Neural cell (in vitro differentiated cells): ENCODE data around the gene USP6. TPM values are rescaled to one million over a fixed set of nuclear protein-coding genes. Genes with fewer than 3 reads are reported as not detected.
"Not testable (repeated sequence)": the region's sequence is repeated elsewhere in the genome, so short reads cannot be mapped to it uniquely, and the experiment has no call there.

Experiments used
- H2AFZ ChIP-seq: fragments of 200-600, 300-800 bp; sonication (generic), shearing (Covaris generic); 2 replicates; pipeline ENCODE4 v1.6.0; 2014; ENCODE audit warnings: low read depth, mild to moderate bottlenecking, antibody characterized with exemption, low read length, moderate library complexity
- H3F3A ChIP-seq: fragments of 200-600 bp; shearing (Covaris generic); 2 replicates; pipeline ENCODE4 v1.6.1; 2016; ENCODE audit warnings: mild to moderate bottlenecking, moderate library complexity, mixed read lengths, antibody characterized with exemption, low read length; ENCODE audit not compliant: insufficient read depth, poor library complexity, severe bottlenecking
- H3K27ac ChIP-seq: fragments of 200-600, 300-800 bp; sonication (generic), shearing (Covaris generic); 2 replicates; pipeline ENCODE4 v1.5.1; 2014; ENCODE audit warnings: mild to moderate bottlenecking, low read length, moderate library complexity
- H3K27me3 ChIP-seq: fragments of 300-800, 200-600 bp; sonication (generic), shearing (Covaris generic); 2 replicates; pipeline ENCODE4 v1.6.0; 2014; ENCODE audit warnings: mild to moderate bottlenecking, low read depth, low read length, moderate library complexity; ENCODE audit not compliant: insufficient read depth
- H3K36me3 ChIP-seq: fragments of 300-800, 200-600 bp; sonication (generic), shearing (Covaris generic); 2 replicates; pipeline ENCODE4 v1.5.1; 2014; ENCODE audit warnings: mild to moderate bottlenecking, antibody characterized with exemption, low read length, moderate library complexity; ENCODE audit not compliant: insufficient read depth
- H3K4me2 ChIP-seq: fragments of 300-800, 200-600 bp; sonication (generic), shearing (Covaris generic); 2 replicates; pipeline ENCODE4 v1.6.0; 2014; ENCODE audit warnings: mild to moderate bottlenecking, low read length
- H3K4me3 ChIP-seq: fragments of 300-800, 200-600 bp; sonication (generic), shearing (Covaris generic); 2 replicates; pipeline ENCODE4 v1.5.1; 2014; ENCODE audit warnings: mild to moderate bottlenecking, low read length, moderate library complexity
- H3K79me2 ChIP-seq: fragments of 200-600 bp; shearing (Covaris generic); replicated peaks from 2 replicates; pipeline ENCODE4 v1.6.0; 2014; ENCODE audit warnings: mild to moderate bottlenecking, low read length, moderate library complexity; ENCODE audit not compliant: insufficient read depth
- H3K9ac ChIP-seq: fragments of 300-800, 200-600 bp; sonication (generic), shearing (Covaris generic); 2 replicates; pipeline ENCODE4 v1.6.1; 2016; ENCODE audit warnings: mild to moderate bottlenecking, low read length, mixed read lengths
- H3K9me2 ChIP-seq: fragments of 200-600 bp; shearing (Covaris generic); 2 replicates; pipeline ENCODE4 v1.6.1; 2016; ENCODE audit warnings: mild to moderate bottlenecking, low read length, mixed read lengths; ENCODE audit not compliant: insufficient read depth
- H3K9me3 ChIP-seq: fragments of 200-600, 300-800 bp; sonication (generic), shearing (Covaris generic); 2 replicates; pipeline ENCODE4 v1.6.1; 2016; ENCODE audit warnings: mild to moderate bottlenecking, mixed run types, low read length, moderate library complexity, mixed read lengths
- H4K20me1 ChIP-seq: fragments of 200-600 bp; shearing (Covaris generic); 2 replicates; pipeline ENCODE4 v1.6.1; 2016; ENCODE audit warnings: mild to moderate bottlenecking, mixed run types; ENCODE audit not compliant: insufficient read depth
- CTCF ChIP-seq: fragments of 450-650 bp; IDR thresholded peaks from 2 replicates; pipeline ENCODE4 v1.5.1; 2014; ENCODE audit warnings: antibody characterized with exemption, mild to moderate bottlenecking, moderate library complexity; ENCODE audit not compliant: poor library complexity, severe bottlenecking
- EP300 ChIP-seq: fragments of 450-650 bp; conservative IDR thresholded peaks from 2 replicates; pipeline ENCODE4 v1.6.1; 2014; ENCODE audit warnings: antibody characterized with exemption, mild to moderate bottlenecking, moderate library complexity; ENCODE audit not compliant: poor library complexity, severe bottlenecking
- EZH2 ChIP-seq: fragments of 200-600, 300-800 bp; shearing (Covaris generic), sonication (generic); IDR thresholded peaks from 2 replicates; pipeline ENCODE4 v1.6.1; 2014; ENCODE audit warnings: antibody characterized with exemption, low read length, borderline replicate concordance, mild to moderate bottlenecking; ENCODE audit not compliant: insufficient read depth, poor library complexity, severe bottlenecking
- MXI1 ChIP-seq: fragments of 450-650 bp; conservative IDR thresholded peaks from 2 replicates; pipeline ENCODE4 v1.6.1; 2014; ENCODE audit warnings: antibody characterized with exemption, mild to moderate bottlenecking; ENCODE audit not compliant: poor library complexity, severe bottlenecking
- POLR2AphosphoS5 ChIP-seq: IDR thresholded peaks from 2 replicates; pipeline ENCODE4 v1.6.1; 2012
- RAD21 ChIP-seq: fragments of 450-650 bp; conservative IDR thresholded peaks from 2 replicates; pipeline ENCODE4 v1.6.1; 2014; ENCODE audit warnings: antibody characterized with exemption, mild to moderate bottlenecking, moderate library complexity
- SMC3 ChIP-seq: fragments of 450-650 bp; conservative IDR thresholded peaks from 2 replicates; pipeline ENCODE4 v1.6.1; 2014; ENCODE audit warnings: antibody characterized with exemption, mild to moderate bottlenecking, moderate library complexity; ENCODE audit not compliant: poor library complexity
- TAF1 ChIP-seq: IDR thresholded peaks from 2 replicates; pipeline ENCODE4 v1.6.1; 2012; ENCODE audit warnings: low read depth
- polyA plus RNA-seq: library from polyadenylated mRNA; depleted of rRNA; stranded (reverse); fragments of >200 nt; gene quantifications from 2 replicates; pipeline ENCODE4 v1.2.3, GENCODE V29; 2014
- TF ChIP-seq, protein P1 (sequence below): IDR thresholded peaks from 2 replicates; pipeline ENCODE4 v1.6.1; 2012; ENCODE audit warnings: borderline replicate concordance

Gene USP6
- polyA plus RNA-seq, 1 donor from 2014 or later = not detected

- Histone ChIP-seq H3K79me2 (no peaks in the 10 kb centered on the region), H3K36me3 (no peaks in the 10 kb centered on the region), H3K27me3 (no peaks in the 10 kb centered on the region), H3K9me2 (no peaks in the 10 kb centered on the region), H3K9ac (no peak overlapping the region), H3K9me3 (no peaks in the 10 kb centered on the region), H3K4me3 (no peak overlapping the region), H3F3A (no peaks in the 10 kb centered on the region), H4K20me1 (no peaks in the 10 kb centered on the region), H3K4me2 (no peak overlapping the region), H3K27ac (no peak overlapping the region), H2AFZ (no peak overlapping the region)
- TF ChIP-seq SMC3 (no peak), MXI1 (no peak), RAD21 (no peak), EP300 (no peak), POLR2AphosphoS5 (no peak), CTCF (no peak), TAF1 (no peak), EZH2 (no peak)
- TF ChIP-seq, protein P1, sequence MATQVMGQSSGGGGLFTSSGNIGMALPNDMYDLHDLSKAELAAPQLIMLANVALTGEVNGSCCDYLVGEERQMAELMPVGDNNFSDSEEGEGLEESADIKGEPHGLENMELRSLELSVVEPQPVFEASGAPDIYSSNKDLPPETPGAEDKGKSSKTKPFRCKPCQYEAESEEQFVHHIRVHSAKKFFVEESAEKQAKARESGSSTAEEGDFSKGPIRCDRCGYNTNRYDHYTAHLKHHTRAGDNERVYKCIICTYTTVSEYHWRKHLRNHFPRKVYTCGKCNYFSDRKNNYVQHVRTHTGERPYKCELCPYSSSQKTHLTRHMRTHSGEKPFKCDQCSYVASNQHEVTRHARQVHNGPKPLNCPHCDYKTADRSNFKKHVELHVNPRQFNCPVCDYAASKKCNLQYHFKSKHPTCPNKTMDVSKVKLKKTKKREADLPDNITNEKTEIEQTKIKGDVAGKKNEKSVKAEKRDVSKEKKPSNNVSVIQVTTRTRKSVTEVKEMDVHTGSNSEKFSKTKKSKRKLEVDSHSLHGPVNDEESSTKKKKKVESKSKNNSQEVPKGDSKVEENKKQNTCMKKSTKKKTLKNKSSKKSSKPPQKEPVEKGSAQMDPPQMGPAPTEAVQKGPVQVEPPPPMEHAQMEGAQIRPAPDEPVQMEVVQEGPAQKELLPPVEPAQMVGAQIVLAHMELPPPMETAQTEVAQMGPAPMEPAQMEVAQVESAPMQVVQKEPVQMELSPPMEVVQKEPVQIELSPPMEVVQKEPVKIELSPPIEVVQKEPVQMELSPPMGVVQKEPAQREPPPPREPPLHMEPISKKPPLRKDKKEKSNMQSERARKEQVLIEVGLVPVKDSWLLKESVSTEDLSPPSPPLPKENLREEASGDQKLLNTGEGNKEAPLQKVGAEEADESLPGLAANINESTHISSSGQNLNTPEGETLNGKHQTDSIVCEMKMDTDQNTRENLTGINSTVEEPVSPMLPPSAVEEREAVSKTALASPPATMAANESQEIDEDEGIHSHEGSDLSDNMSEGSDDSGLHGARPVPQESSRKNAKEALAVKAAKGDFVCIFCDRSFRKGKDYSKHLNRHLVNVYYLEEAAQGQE = no peak
Observed at GRCh38 chr17:5069724-5070123, 46.1 kb upstream of the USP6 start.

- H3F3A ChIP-seq, H3K4me2 ChIP-seq, H3K79me2 ChIP-seq, H3K9me3 ChIP-seq, H3K27me3 ChIP-seq, H3K4me3 ChIP-seq, H3K27ac ChIP-seq, H2AFZ ChIP-seq, H3K36me3 ChIP-seq, H3K9ac ChIP-seq, H4K20me1 ChIP-seq, H3K9me2 ChIP-seq: not testable (repeated sequence)
Observed at GRCh38 chr17:5075472-5075871, 40.4 kb upstream of the USP6 start.

GRCh38 chr17:5077275-5077674 is 38.6 kb upstream of the USP6 start:
- not testable (repeated sequence) for H3K9me2 ChIP-seq, H3K36me3 ChIP-seq, H2AFZ ChIP-seq, H3K27me3 ChIP-seq, H3K27ac ChIP-seq, H3K9me3 ChIP-seq, H3K79me2 ChIP-seq, H3F3A ChIP-seq, H3K4me3 ChIP-seq, H4K20me1 ChIP-seq, H3K9ac ChIP-seq, H3K4me2 ChIP-seq
